SK-N-DZ (cell line): ENCODE data around the gene KDM7A.

ENCODE experiments used
- DNase-seq: peaks from one replicate; pipeline ENCODE4 v3.0.0-alpha.2; 2015; ENCODE audit warnings: low spot score

Gene KDM7A

DNA sequence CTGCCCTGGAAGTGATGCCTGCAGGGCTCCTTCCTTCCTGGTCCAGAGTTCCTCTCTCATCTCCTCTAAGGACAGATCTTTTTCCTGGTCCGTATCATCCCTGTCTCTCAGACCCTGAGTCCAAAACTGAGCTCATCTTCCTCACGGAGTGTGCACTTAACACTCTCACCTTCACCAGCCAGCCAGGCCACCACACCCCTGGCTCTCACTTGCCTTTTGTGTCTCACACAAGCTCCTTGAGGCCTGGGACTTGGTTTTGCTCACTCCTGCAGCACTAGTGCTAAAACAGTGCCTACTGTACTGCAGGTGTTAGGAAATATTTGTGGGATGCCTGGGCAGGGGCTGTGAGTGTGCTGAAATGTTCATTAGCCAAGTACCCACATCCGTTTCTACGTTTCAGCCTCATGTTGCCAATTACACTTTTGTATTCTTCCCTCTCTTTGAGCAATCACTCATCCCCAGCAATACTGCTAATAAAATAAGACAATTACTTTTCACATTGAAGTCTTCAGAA, 92.6 kb downstream of the KDM7A start:
- DNase-seq, result no peak

DNA sequence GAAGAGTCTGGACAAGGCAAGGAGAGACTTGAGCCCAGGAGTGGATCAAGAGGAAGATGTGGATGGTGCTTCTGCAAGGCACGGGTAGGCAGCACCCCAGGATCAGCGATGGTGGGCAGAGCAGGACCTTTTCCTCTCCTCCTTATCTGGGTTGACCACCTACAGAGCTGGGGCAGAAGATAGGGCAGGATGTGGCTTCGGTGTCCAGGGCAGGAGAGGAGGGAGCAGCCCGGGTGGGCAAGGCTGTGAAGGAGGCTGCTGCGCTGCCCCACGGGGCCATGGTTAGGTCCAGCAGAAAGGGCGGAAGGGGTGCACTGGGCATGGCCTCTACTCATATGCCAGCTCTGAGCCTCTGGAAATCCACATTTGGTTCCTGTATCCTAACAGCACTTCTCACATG, 94.0 kb downstream of the KDM7A start:
- no peak for DNase-seq

DNA sequence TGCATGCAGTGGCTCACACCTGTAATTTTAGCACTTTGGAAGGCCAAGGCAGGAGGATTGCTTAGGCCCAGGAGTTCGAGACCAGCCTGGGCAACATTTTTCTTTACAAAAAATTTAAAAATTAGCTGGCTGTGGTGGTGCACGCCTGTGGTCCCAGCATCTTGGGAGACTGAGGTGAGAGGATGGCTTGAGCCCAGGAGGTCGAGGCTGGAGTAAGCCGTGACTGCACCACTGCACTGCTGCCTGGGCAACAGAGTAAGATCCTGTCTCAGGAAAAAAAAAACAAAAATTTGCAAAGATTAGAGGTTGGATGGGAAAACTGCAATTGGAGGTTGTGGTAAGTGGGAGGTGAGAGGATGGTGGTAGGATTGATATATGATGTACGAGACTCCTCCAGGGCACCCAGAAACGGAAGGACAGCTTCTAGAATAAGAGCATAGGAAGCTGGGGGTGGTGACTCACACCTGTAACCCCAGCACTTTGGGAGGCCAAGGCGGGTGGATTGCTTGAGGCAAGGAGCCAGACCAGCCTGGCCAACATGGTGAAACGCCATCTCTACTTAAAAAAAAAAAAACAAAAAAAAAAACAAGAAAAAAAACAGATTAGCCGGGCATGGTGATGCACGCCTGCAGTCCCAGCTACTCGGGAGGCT, 94.9 kb downstream of the KDM7A start:
- DNase-seq, result no peak

DNA sequence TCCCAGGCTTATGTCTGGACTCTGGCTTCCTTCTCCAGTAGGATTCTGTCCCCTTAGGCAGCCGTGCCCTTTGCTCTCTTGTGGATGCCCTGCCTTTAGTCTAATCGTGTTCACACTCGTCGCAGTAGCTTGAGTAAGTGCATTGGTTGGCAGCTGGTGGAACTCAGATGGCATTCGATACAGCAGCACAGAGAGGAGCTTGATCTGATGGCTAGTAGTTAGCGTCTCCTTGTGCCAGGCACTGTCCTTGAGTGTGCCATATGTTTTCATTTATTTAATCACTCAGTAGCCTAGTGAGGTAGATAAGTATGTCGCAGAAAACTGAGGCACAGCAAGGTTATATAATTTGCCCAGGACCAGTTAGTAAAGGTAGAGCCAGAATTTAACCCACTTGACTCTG, 95.9 kb downstream of the KDM7A start:
- no peak for DNase-seq

DNA sequence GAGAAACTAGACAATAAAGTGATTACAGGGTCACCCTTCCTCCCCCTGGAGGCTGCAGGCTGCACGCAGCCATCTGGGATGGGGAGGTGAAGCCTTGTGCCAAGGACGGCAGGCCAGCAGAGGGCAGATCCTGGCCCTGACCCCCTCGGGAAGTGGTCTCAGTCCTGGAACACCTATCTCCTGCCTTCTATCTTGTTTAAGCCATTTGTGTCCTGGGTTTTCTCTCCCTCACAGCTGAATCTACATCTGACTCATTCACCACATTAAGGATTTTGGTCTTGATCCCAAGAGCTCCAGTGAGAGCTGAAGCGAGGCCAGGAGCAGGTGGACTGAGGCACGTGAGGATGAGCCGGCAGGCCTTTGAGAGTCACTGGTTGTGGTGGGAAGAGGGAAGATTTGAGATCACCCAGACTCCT, 97.7 kb downstream of the KDM7A start:
- DNase-seq, result peak; percentile 72

DNA sequence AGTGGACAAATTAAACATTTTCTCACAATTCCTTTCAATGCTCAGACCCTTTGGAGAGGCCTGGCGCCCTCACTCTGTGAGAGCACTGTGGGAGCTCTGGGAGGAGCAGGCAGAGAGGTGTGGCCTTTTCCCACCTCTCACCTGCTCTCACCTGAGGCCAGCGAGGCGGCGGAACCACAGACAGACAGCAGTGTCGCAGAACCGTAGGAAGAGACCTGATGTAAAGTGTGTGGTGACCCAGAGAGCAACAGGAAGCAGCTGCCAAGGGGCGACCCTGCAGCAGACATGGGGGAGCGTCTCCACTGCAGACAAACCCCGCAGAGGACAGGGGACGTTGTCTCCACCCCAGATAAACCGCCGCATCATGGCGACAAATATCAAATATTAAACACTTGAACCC, 98.4 kb downstream of the KDM7A start:
- no peak for DNase-seq

DNA sequence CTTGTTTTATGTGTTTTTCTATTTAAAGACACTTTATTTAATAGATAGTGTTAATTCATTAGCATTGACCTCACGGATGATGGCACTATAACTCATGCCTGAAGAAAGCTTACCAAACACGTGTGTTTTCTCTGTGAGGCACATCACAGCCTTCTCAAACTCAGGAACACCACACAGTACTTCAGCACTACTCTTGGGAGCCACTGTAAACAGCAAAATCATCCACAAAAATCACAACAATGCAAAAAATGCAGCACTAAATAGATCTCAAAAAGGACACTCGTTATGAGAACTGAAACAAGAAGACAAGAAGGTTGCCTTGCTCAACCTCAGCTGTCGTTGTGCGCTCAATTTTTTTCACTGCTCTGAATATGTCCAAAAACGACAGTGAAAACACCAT, 102.0 kb downstream of the KDM7A start:
- no peak for DNase-seq

DNA sequence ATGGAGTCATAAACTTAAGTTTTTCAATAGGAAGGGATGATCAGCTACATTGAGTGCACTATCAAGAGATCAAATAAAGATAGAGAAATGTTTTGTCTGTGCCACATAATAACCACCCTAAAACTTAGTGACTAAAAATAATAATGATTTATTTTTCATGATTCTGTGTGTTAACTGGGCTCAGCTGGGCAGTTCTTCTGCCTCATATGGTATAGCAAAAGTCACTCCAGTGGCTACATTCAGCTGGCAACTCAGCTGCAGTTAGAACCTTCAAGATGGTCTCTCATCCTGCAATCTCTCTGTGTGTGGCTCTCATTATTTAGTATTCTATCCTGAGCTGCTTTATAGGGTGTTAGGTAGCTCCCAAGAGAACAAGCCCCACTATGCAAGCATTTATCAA, 106.2 kb downstream of the KDM7A start:
- no peak for DNase-seq

DNA sequence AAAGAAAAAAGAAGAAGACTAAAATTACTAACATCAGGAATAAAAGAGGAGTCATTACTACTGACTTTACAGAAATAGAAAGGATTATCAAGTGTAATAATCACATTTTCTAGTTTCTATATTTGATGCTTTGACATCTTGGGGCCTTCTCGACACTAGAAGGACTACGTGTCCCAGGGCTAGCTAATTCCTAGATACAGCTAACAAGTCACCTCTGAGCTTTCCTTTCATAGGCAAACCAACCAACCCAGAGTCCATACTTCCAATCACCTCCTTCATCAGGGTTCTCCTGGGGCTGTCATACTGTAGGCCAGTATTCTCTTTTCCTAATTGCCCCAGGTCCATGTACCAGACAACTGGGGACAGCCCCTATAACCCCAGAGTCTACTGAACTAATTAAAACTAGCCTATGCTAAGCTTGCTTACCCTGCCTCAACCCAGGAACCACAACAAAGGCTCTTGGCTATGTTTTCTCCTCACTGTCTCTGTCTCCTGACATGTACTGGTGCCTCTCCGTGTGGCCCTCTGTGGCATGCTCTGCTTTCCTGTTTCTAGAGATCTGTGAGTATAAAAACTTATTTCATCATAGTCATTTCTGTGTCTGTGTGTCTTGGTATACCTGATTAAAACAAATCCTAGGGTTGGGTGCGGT, 107.4 kb downstream of the KDM7A start:
- DNase-seq, result no peak

DNA sequence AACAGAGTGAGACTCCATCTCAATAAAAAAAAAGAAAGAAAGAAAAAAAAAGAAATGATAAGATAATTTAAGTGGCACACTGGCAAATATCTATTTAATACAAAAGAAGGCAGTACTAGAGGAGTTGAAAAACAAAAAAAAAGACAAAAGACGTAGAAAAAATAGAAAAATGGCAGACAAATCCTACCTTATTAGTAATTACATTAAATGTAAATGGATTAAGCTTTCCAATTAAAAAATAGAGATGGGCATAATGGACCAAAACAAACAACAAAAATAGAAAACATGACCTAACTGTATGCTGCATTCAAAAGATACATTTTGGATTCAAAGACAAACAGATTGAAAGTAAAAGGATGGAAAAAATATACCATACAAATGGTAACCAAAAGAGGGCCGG, 108.8 kb downstream of the KDM7A start:
- DNase-seq, result no peak

DNA sequence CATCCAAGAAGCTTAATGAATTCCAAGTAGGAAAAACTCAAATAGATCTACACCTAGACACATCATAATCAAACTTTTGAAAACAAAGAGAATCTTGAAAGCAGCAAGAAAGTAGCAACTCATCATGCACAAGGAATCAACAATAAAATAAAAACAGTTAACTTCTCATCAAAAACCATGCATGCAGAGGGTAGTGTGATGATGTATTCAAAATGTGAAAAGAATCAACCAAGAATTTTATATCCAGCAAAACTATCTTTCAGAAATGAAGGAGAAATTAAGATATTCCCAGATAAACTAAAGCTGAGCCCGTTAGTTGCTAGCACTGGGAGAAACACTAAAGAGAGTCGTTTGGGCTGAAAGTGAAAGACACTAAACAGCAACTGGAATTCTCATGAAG, 109.7 kb downstream of the KDM7A start:
- no peak for DNase-seq

DNA sequence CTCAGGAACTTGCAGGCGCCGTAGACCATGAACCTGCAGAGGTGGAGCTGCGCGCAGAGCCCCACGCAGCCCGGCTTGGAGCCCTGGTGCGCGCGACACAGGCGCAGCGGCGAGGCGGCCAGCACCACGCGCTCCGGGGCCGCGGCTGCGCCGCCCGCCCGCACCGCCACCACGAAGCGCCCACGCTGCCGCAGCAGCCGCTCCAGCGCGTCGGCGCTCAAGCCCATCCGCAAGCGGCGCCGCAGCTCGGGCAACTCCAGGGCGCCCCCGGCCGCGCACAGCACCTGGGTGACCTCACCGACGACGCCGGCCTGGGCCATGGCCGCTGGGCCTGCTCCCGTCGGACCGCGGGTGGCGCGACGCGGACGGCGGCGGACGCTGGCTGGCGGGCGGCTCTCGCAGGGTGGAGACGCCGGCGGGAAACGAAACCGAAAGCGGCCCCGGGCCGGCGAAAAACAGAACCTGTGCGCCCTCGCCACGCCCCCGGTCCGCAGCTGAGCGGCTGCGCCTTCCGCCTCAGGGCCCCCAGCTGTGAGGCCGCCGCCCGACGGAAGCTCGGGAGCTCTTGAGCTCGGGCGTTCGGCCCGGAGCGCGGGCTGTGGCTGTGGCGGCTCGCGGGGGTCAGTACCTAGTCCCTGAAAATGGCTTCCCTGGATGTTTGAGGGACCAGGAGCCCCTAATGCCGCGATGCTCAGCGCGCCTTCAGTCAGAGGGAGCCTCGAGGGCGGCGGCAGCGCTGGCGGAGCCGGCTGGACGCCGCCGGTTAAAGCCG, 114.1 kb downstream of the KDM7A start, which contains the start of gene PARP12:
TSS of gene PARP12 (minus strand) at position 424 of the 772 bp plus-strand sequence. CDS start at position 320, 104 bp downstream.
- peak; percentile 35 for DNase-seq

DNA sequence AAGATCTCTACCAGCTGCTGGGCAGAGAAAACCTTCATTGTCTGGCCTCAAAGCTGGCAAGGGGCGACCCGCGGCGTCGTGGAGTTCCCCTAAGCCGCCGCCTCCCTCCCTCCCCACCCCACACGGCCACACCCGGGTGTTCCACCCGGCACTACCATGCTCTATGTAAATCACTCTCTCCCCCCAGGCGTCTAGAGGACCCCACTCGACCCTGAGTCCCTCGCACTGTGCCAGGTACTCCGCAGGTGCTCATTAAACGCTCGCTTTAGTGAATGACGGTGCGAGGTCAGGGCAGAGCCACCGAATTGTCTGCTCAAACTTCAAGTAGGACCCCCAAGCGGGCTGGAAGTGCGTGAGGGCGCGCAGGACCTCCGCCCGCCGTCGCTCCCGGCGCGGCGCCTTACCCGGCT, 114.7 kb downstream of the KDM7A start:
- DNase-seq, result no peak

DNA sequence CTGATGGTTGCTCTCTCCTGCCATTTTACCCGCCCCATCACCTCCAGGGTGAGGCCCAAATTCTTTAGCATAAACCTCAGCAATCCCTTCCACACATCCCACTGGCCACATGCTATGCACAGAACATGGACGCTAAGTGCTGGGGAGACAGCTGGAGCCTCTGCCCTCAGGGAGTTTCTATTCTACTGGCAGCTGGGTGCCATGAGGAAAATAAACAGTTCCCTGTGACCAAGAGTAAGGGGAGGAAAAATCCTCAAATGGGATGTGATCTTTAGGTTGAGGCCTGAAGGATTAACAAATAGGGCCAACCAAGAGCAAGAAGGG, 115.2 kb downstream of the KDM7A start:
- no peak for DNase-seq

DNA sequence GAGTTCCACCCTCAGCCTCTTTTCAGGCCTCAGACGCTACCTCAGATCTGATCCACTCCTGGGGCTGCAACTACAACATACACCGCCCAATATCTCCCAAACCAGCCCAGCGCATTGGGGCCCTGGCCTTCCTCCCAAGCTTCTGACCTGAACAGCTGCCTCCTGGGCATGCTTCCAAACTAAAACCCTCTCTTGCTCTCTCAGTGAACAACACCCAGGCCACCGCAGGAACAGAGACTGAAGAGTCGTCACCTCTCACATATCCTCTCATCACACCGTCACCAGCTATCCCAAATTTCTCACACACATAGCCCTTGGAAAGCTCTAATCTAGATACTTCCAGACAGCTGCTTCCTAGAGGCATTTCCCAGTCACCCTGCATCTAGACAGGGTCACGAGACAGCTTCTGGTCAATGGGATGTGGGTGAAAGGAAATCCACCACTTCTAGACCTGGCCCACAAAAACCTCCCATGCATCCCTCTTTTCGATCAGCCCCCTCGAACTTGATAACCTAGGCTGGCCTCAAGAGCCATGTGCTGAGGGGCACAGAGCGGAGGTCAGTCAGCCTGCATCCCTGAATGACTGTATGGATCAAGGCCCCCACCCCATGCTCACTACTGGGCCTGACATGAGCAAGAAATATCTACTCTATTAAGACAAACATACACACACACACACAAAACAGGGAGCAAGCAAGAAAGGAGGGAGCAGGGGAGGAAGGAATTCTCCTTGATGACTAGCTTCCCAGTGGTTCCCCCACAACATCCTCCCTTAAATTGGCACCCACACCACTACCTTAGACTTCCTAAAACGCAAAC, 115.8 kb downstream of the KDM7A start:
- DNase-seq, result no peak

DNA sequence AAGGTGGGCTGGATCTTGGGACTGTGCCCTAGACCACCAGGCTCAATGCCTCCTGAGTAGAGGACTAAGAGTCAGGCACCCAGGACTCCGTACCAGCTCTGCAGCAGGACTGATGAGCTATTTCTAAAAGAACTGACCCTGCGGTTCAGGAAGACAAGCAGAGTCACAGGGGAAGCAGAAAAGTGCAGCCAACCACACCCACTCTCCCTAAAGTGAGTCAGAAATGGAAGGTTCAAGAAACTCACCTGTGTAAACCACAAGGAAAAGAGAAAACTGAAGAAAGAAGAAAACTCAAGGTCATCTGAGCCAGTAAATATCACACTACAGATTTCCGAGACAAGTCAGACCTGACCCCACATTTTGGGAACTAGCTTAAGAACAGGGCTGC, 116.5 kb downstream of the KDM7A start:
- no peak for DNase-seq

DNA sequence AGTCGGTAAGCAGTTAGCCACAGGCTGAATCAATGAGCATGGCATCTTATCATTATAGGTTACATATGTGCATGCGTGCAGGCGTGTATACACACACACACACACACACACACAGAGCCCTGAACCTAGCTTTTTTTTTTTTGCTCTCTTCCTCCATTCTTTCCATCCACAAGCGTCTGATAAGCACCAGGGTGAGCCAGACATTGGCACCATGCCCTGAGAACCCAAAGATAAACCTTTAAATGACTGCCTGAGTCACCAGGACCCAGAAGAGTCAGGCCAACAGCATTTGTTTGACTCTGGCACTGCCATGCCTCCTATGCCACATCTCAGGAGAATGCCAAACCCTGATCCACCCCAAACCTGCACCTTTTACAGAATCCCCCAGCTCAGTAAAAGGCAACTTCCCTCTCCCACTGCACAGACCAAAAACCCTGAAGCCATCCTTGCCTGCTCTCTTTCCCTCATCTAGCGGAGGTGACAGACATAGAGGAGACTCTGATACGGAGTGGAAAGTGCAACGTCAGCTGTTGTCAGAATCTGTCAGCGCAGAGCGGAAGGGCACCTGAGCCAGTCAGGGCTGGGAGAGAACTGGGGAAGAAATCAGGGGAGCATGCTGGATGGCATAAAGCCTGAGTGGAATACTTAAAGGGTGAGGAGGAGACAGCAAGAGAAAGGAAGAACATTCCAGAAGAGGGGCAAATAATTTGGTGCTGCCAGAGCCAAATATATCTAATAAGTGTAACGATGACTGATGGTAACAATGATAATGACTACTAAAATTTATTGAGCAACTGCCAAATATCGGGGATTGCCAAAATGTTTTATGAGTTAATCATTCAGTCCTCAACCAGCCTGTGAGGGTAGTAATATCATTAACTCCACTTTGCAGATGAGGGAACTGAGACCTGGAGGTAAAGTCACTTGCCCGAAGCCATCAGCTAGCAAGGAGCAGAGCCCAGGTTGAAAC, 117.2 kb downstream of the KDM7A start:
- DNase-seq, result no peak

DNA sequence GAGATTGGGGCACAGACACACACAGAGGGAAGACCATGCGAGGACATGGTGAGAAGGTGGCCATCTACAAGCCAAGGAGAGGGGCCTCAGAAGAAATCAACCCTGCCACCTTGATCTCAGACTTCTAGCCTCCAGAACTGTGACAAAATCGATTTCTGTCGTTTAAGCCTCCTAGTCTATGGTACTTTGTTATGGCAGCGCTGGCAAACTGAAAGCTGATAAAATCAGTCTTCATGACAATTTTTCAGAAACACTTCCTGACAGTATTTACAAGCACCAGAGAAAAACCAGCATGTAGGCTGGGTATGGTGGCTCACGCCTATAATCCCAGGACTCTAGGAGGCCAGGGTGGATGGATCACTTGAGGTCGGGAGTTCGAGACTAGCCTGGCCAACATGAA, 118.3 kb downstream of the KDM7A start:
- DNase-seq, result peak; percentile 49

DNA sequence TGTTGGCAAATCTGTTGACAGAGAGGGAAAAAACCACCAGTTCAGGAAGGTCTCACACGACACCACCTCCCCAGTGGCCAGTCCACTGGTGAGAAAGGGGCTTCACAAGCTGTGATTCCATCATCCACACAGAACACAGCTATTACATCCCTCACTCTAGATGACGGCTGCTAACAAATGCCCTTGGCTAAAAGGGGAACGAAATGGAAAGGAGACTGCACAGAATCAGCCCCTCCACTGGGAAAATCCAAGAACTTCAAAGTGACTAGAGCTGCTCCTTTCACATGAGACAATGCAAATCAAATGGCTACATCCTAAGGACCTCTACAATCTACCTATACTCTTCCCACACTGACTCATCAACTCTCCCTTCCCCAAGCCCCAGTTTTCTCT, 119.6 kb downstream of the KDM7A start:
- DNase-seq, result no peak

DNA sequence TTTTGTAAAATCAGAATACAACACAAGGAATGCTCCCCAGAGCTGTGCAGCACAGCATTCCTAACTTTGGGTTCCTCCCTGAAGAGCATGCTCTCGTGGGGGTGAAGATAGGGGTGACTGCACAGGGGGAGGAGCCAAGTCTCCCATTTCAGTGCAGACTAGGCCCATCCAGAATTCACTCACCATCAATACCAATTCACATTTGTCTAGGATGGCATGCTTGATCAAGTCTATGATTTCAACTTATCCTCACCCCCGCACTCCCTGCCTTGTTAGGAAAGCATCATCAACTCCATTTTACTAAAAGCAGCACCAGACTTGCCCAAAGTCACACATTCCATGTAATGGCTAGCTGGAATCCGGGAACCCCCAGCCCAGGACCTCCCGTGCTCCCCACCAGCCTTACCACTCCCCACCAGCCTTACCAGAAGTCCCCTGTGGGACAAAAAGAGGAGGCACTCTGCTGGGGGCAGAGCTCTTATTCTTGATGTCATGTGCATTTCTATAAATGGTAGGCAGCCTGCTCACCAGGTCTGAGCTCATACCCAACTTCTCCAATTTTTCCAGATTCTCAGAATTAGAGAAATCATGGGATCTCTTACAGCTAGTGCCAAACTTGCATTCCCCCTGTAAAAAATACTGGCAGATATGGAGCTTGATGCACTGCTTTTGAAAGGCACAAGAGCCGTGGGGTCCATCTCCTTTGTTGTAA, 120.2 kb downstream of the KDM7A start:
- no peak for DNase-seq
